ENCODE data around the gene PHF12.

Gene PHF12

GRCh38 chr17:28953444-28954118 lies 2.3 kb upstream of the PHF12 start:
- no peak overlapping the region for H3K4me3 Mint-ChIP-seq
- H3K36me3 Mint-ChIP-seq (ENCODE audit: low read depth) = peaks cover 8% of the 10 kb centered on the region
- H3K27me3 Mint-ChIP-seq (ENCODE audit: low read depth) = no peaks in the 10 kb centered on the region
- no peak overlapping the region for H3K27ac Mint-ChIP-seq
- peaks cover 2% of the 10 kb centered on the region for H3K4me1 Mint-ChIP-seq (ENCODE audit: low read depth)
- no peaks in the 10 kb centered on the region for H3K9me3 Mint-ChIP-seq

GRCh38 chr17:28951991-28952975 lies 965 bp upstream of the PHF12 start:
- Mint-ChIP-seq H3K36me3 (ENCODE audit: low read depth) (peaks cover 19% of the 10 kb centered on the region), H3K4me1 (ENCODE audit: low read depth) (peaks cover 13% of the 10 kb centered on the region)

GRCh38 chr17:28950752-28951427 lies 428 bp downstream of the PHF12 start:
- peaks cover 22% of the 10 kb centered on the region for H3K4me1 Mint-ChIP-seq (ENCODE audit: low read depth)
- H3K9me3 Mint-ChIP-seq = no peaks in the 10 kb centered on the region
- H3K4me3 Mint-ChIP-seq = peak overlapping the region; percentile 95
- H3K36me3 Mint-ChIP-seq (ENCODE audit: low read depth) = peaks cover 27% of the 10 kb centered on the region
- H3K27ac Mint-ChIP-seq = peak overlapping the region; percentile 96
- no peaks in the 10 kb centered on the region for H3K27me3 Mint-ChIP-seq (ENCODE audit: low read depth)

More at GRCh38 chr17:28951991-28952975, 965 bp upstream of the PHF12 start:
- Mint-ChIP-seq H3K4me3 (no peak overlapping the region), H3K9me3 (no peaks in the 10 kb centered on the region), H3K27ac (no peak overlapping the region), H3K27me3 (ENCODE audit: low read depth) (no peaks in the 10 kb centered on the region)

GRCh38 chr17:28950017-28950751 lies 1.1 kb downstream of the PHF12 start:
- Mint-ChIP-seq H3K9me3 (no peaks in the 10 kb centered on the region), H3K4me3 (peak overlapping the region; percentile 95), H3K4me1 (ENCODE audit: low read depth) (peaks cover 26% of the 10 kb centered on the region), H3K27ac (peak overlapping the region; percentile 96), H3K36me3 (ENCODE audit: low read depth) (peaks cover 32% of the 10 kb centered on the region), H3K27me3 (ENCODE audit: low read depth) (no peaks in the 10 kb centered on the region)

- H3K27ac Mint-ChIP-seq = peak overlapping the region; percentile 84
- peak overlapping the region; percentile 95 for H3K4me3 Mint-ChIP-seq
- H3K27me3 Mint-ChIP-seq (ENCODE audit: low read depth) = no peaks in the 10 kb centered on the region
- no peaks in the 10 kb centered on the region for H3K9me3 Mint-ChIP-seq
- peaks cover 37% of the 10 kb centered on the region for H3K36me3 Mint-ChIP-seq (ENCODE audit: low read depth)
- H3K4me1 Mint-ChIP-seq (ENCODE audit: low read depth) = peaks cover 31% of the 10 kb centered on the region
Measured at GRCh38 chr17:28949185-28950016, 1.9 kb downstream of the PHF12 start.

- H3K36me3 Mint-ChIP-seq (ENCODE audit: low read depth) = peaks cover 40% of the 10 kb centered on the region
Measured at GRCh38 chr17:28948873-28949184, 2.5 kb downstream of the PHF12 start.

GRCh38 chr17:28948342-28948741 lies 3.0 kb downstream of the PHF12 start:
- peak overlapping the region; percentile 84 for H3K27ac Mint-ChIP-seq
- H3K4me1 Mint-ChIP-seq (ENCODE audit: low read depth) = peaks cover 37% of the 10 kb centered on the region
- no peaks in the 10 kb centered on the region for H3K9me3 Mint-ChIP-seq
- H3K27me3 Mint-ChIP-seq (ENCODE audit: low read depth) = no peaks in the 10 kb centered on the region
- H3K36me3 Mint-ChIP-seq (ENCODE audit: low read depth) = peaks cover 40% of the 10 kb centered on the region
- H3K4me3 Mint-ChIP-seq = peak overlapping the region; percentile 95

More at GRCh38 chr17:28948873-28949184, 2.5 kb downstream of the PHF12 start:
- Mint-ChIP-seq H3K9me3 (no peaks in the 10 kb centered on the region), H3K4me3 (peak overlapping the region; percentile 95), H3K27me3 (ENCODE audit: low read depth) (no peaks in the 10 kb centered on the region), H3K27ac (peak overlapping the region; percentile 84), H3K4me1 (ENCODE audit: low read depth) (peaks cover 36% of the 10 kb centered on the region)

GRCh38 chr17:28947639-28948038 lies 3.7 kb downstream of the PHF12 start:
- peaks cover 39% of the 10 kb centered on the region for H3K4me1 Mint-ChIP-seq (ENCODE audit: low read depth)
- H3K9me3 Mint-ChIP-seq = no peaks in the 10 kb centered on the region
- peak overlapping the region; percentile 8 for H3K27ac Mint-ChIP-seq
- H3K27me3 Mint-ChIP-seq (ENCODE audit: low read depth) = no peaks in the 10 kb centered on the region
- H3K4me3 Mint-ChIP-seq = peak overlapping the region; percentile 95
- H3K36me3 Mint-ChIP-seq (ENCODE audit: low read depth) = peaks cover 40% of the 10 kb centered on the region

- Mint-ChIP-seq H3K4me3 (peak overlapping the region; percentile 30), H3K4me1 (ENCODE audit: low read depth) (peaks cover 45% of the 10 kb centered on the region), H3K27ac (peak overlapping the region; percentile 27), H3K36me3 (ENCODE audit: low read depth) (peaks cover 40% of the 10 kb centered on the region), H3K9me3 (no peaks in the 10 kb centered on the region), H3K27me3 (ENCODE audit: low read depth) (no peaks in the 10 kb centered on the region)
Measured at GRCh38 chr17:28946239-28946638, 5.1 kb downstream of the PHF12 start.

GRCh38 chr17:28944862-28945741 lies 6.2 kb downstream of the PHF12 start:
- Mint-ChIP-seq H3K27ac (peak overlapping the region; percentile 62), H3K4me1 (ENCODE audit: low read depth) (peaks cover 52% of the 10 kb centered on the region), H3K9me3 (no peaks in the 10 kb centered on the region), H3K36me3 (ENCODE audit: low read depth) (peaks cover 39% of the 10 kb centered on the region), H3K4me3 (no peak overlapping the region), H3K27me3 (ENCODE audit: low read depth) (no peaks in the 10 kb centered on the region)

GRCh38 chr17:28944343-28944742 lies 7.0 kb downstream of the PHF12 start:
- no peaks in the 10 kb centered on the region for H3K27me3 Mint-ChIP-seq (ENCODE audit: low read depth)
- H3K4me3 Mint-ChIP-seq = no peak overlapping the region
- no peaks in the 10 kb centered on the region for H3K9me3 Mint-ChIP-seq
- H3K4me1 Mint-ChIP-seq (ENCODE audit: low read depth) = peaks cover 57% of the 10 kb centered on the region
- no peak overlapping the region for H3K27ac Mint-ChIP-seq
- peaks cover 40% of the 10 kb centered on the region for H3K36me3 Mint-ChIP-seq (ENCODE audit: low read depth)

GRCh38 chr17:28942925-28943324 lies 8.4 kb downstream of the PHF12 start:
- Mint-ChIP-seq H3K4me1 (ENCODE audit: low read depth) (peaks cover 58% of the 10 kb centered on the region), H3K4me3 (no peak overlapping the region), H3K36me3 (ENCODE audit: low read depth) (peaks cover 34% of the 10 kb centered on the region)

More at GRCh38 chr17:28942925-28943324, 8.4 kb downstream of the PHF12 start:
- no peak overlapping the region for H3K27ac Mint-ChIP-seq
- no peaks in the 10 kb centered on the region for H3K9me3 Mint-ChIP-seq
- H3K27me3 Mint-ChIP-seq (ENCODE audit: low read depth) = no peaks in the 10 kb centered on the region

Measured in T-helper 1 cell treated with Interleukin-12 subunit alpha and Interleukin-12 subunit beta and Interleukin-4 antibody, amounts not matched to agents 30 μg/mL and 1 μg/mL, for 36 hours (primary cell).